Endodermal cell (in vitro differentiated cells): ENCODE measurements around the gene SPOCK1. TPM values are rescaled to one million over a fixed set of nuclear protein-coding genes. Genes with fewer than 3 reads are reported as not detected.

Experiments
- DNase-seq: peaks from one replicate; pipeline ENCODE4 v3.0.0-alpha.2; 2017
- H3K27ac ChIP-seq: 2 replicates; pipeline ENCODE4 v1.5.1; 2013; ENCODE audit warnings: mild to moderate bottlenecking, low read depth, low read length, moderate library complexity
- H3K27me3 ChIP-seq: 2 replicates; pipeline ENCODE4 v1.6.1; 2013; ENCODE audit warnings: mild to moderate bottlenecking, low read length, moderate library complexity; ENCODE audit not compliant: insufficient read depth, control insufficient read depth, poor library complexity, severe bottlenecking
- H3K36me3 ChIP-seq: 2 replicates; pipeline ENCODE4 v1.7.0; 2013; ENCODE audit warnings: mild to moderate bottlenecking, low read length, moderate library complexity; ENCODE audit not compliant: control insufficient read depth, insufficient read depth
- H3K4me1 ChIP-seq: one replicate; pipeline ENCODE4 v1.7.0; 2013; ENCODE audit warnings: low read length; ENCODE audit not compliant: control insufficient read depth, insufficient read depth
- H3K4me3 ChIP-seq: 2 replicates; pipeline ENCODE4 v1.5.1; 2013; ENCODE audit warnings: mild to moderate bottlenecking, low read length, moderate library complexity
- H3K9ac ChIP-seq: 2 replicates; pipeline ENCODE4 v1.6.1; 2013; ENCODE audit warnings: mild to moderate bottlenecking, low read length, moderate library complexity; ENCODE audit not compliant: poor library complexity, severe bottlenecking; ENCODE audit errors: extremely low read depth
- H3K9me3 ChIP-seq: 2 replicates; pipeline ENCODE4 v1.6.1; 2013; ENCODE audit warnings: mild to moderate bottlenecking, low read length, moderate library complexity; ENCODE audit not compliant: control insufficient read depth
- H3K27ac Mint-ChIP-seq: 2 replicates; pipeline ENCODE4 v1.8.0; 2020; ENCODE audit warnings: mixed read lengths
- H3K27me3 Mint-ChIP-seq: 2 replicates; pipeline ENCODE4 v1.8.0; 2021; ENCODE audit warnings: mild to moderate bottlenecking, mixed read lengths; ENCODE audit not compliant: insufficient read depth
- H3K36me3 Mint-ChIP-seq: 2 replicates; pipeline ENCODE4 v1.8.0; 2020; ENCODE audit warnings: low read depth, mixed read lengths
- H3K4me1 Mint-ChIP-seq: 2 replicates; pipeline ENCODE4 v1.8.0; 2020; ENCODE audit warnings: mixed read lengths
- H3K4me3 Mint-ChIP-seq: 2 replicates; pipeline ENCODE4 v1.8.0; 2020; ENCODE audit warnings: mild to moderate bottlenecking, moderate library complexity, mixed read lengths
- H3K9me3 Mint-ChIP-seq: 2 replicates; pipeline ENCODE4 v1.8.0; 2020; ENCODE audit warnings: mild to moderate bottlenecking, mixed read lengths
- CTCF ChIP-seq: fragments of 200-600 bp; sonication (generic); conservative IDR thresholded peaks from 2 replicates; pipeline ENCODE4 v1.5.0; 2021; ENCODE audit warnings: antibody characterized with exemption, mild to moderate bottlenecking
- WGBS, 2 experiments: methylation state at CpG; one replicate each; pipeline versions ENCODE4 v1.1.5 to v1.1.7; 2013; ENCODE audit warnings: missing lambda C conversion rate in 2 of 2, mixed read lengths in 1 of 2; ENCODE audit not compliant: insufficient coverage in 1 of 2, insufficient read length in 1 of 2; 5-methylcytosine and 5-hydroxymethylcytosine counted together
- total RNA-seq, 2 donors: library from RNA; stranded (reverse); fragmentation: NEBNext Ultra II Directional in 1 of 2; extraction: Animal tissue kit (Norgen Biotek cat#: 25700) in 1 of 2; gene quantifications; 2 replicates in 1 of 2; 3 replicates in 1 of 2; pipeline ENCODE4 v1.2.1, GENCODE V29; 2021

The SPOCK1 gene
- total RNA-seq, 2 donors from 2014 or later = 25.8 to 39.8 TPM

- no peak for DNase-seq
- Histone ChIP-seq H3K27me3 (no peaks in the 10 kb centered on the region), H3K4me3 (no peak overlapping the region), H3K4me1 (no peaks in the 10 kb centered on the region), H3K9me3 (no peaks in the 10 kb centered on the region), H3K27ac (no peak overlapping the region), H3K9ac (no peak overlapping the region), H3K36me3 (no peaks in the 10 kb centered on the region)
- no peak for TF ChIP-seq CTCF
- Mint-ChIP-seq H3K9me3 (no peaks in the 10 kb centered on the region), H3K4me1 (no peaks in the 10 kb centered on the region), H3K36me3 (no peaks in the 10 kb centered on the region), H3K27ac (no peak overlapping the region), H3K4me3 (no peak overlapping the region), H3K27me3 (no peaks in the 10 kb centered on the region)
- WGBS, 2 experiments = 79 to 100% methylated on average over 1 to 2 of the region's 2 CpGs
Observed at GRCh38 chr5:137486707-137487106, 12.4 kb downstream of the SPOCK1 start.

GRCh38 chr5:137481596-137481995 lies 17.5 kb downstream of the SPOCK1 start:
- no peak overlapping the region for H3K27ac ChIP-seq
- H3K9ac ChIP-seq = no peak overlapping the region
- H3K9me3 ChIP-seq = no peaks in the 10 kb centered on the region
- H3K4me1 Mint-ChIP-seq = no peaks in the 10 kb centered on the region
- no peaks in the 10 kb centered on the region for H3K36me3 ChIP-seq
- H3K4me3 Mint-ChIP-seq = no peak overlapping the region
- H3K36me3 Mint-ChIP-seq = no peaks in the 10 kb centered on the region
- WGBS, 2 experiments = 93 to 100% methylated on average over 1 to 4 of the region's 4 CpGs
- H3K27me3 ChIP-seq = no peaks in the 10 kb centered on the region
- no peaks in the 10 kb centered on the region for H3K27me3 Mint-ChIP-seq
- no peak for TF ChIP-seq CTCF
- H3K4me3 ChIP-seq = no peak overlapping the region
- H3K9me3 Mint-ChIP-seq = no peaks in the 10 kb centered on the region
- no peaks in the 10 kb centered on the region for H3K4me1 ChIP-seq
- H3K27ac Mint-ChIP-seq = no peak overlapping the region
- DNase-seq = no peak

GRCh38 chr5:137478043-137478442 lies 21.1 kb downstream of the SPOCK1 start:
- Histone ChIP-seq H3K4me3 (no peak overlapping the region), H3K4me1 (no peaks in the 10 kb centered on the region), H3K27me3 (no peaks in the 10 kb centered on the region), H3K27ac (no peak overlapping the region), H3K9ac (no peak overlapping the region), H3K9me3 (no peaks in the 10 kb centered on the region), H3K36me3 (no peaks in the 10 kb centered on the region)
- Mint-ChIP-seq H3K27me3 (no peaks in the 10 kb centered on the region), H3K36me3 (no peaks in the 10 kb centered on the region), H3K9me3 (no peaks in the 10 kb centered on the region), H3K4me1 (no peaks in the 10 kb centered on the region), H3K4me3 (no peak overlapping the region), H3K27ac (no peak overlapping the region)
- WGBS, 2 experiments = 50 to 57% methylated on average over 2 to 3 of the region's 3 CpGs
- TF ChIP-seq CTCF = no peak
- DNase-seq = no peak
